Heart left ventricle (tissue), 13 donors: ENCODE data around the gene ZNF18.

Experiments used
- POLR2A ChIP-seq, 2 donors: fragments of 450-650 bp; IDR thresholded peaks; one replicate each; pipeline ENCODE4 v1.6.1; 2017; ENCODE audit warnings: antibody characterized with exemption in 2 of 2, mild to moderate bottlenecking in 2 of 2, moderate library complexity in 2 of 2
- TF ChIP-seq, protein P1 (sequence below), 12 donors: fragments of 200-600 bp; sonication (generic) in 4 of 12; IDR thresholded peaks; one replicate each; pipeline versions ENCODE4 v1.5.0 to v1.8.0; 2018 to 2022; ENCODE audit warnings: antibody characterized with exemption in 12 of 12, mild to moderate bottlenecking in 5 of 12
- donor health status: ischemic (EF 13 %, LVEDD 7.1; RV severe dilation, severe dysfunction).
- donor health status: DM: no; HTN: yes; CAD: no.
- donor health status: DM: no; HTN: no; CAD: no.
- donor health status: ischemic (EF 25% LVEDD 6.9; RV normal size, moderate dysfunction).
- donor health status: ischemic (EF 25% LVEDD 5.7; RV mildly dilated, moderate dysfunction).
- donor health status: ischemic (EF 35%, LVEDD 5.7; RV mildly dilated, moderate dysfunction).
- donor health status: nonischemic (EF 11% LVEDD 7.7; RV severe dilation, severe dysfunction).
- donor health status: DM: yes; HTN: yes; CAD: no.
- donor health status: PGD.
- donor health status: ischemic (EF 29% LVEDD 5.4; RV normal size, mild dysfunction).
- donor health status: nonischemic (EF 23%, LVEDD 6.1; RV moderate dilation, normal function).

DNA sequence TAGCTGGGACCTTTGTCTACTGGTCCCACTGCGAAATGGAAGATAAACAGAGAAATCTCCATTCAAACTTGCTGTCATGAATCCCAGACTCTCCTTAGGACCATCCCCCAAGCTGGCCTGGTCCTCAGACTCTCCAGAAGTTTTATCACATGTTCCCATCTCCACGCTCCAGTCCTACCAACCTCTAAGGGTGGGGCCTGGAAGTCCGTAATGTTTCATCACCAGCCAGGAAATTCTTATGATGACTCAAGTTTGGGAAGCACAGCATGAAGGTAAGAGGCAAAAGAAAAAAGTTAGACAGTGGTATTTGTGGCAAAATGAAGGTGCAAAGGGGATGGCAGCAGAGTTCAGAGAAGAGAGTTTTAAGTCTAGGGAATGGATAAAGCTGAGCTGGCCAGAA is 52.7 kb downstream of the ZNF18 start:
- TF ChIP-seq, protein P1, sequence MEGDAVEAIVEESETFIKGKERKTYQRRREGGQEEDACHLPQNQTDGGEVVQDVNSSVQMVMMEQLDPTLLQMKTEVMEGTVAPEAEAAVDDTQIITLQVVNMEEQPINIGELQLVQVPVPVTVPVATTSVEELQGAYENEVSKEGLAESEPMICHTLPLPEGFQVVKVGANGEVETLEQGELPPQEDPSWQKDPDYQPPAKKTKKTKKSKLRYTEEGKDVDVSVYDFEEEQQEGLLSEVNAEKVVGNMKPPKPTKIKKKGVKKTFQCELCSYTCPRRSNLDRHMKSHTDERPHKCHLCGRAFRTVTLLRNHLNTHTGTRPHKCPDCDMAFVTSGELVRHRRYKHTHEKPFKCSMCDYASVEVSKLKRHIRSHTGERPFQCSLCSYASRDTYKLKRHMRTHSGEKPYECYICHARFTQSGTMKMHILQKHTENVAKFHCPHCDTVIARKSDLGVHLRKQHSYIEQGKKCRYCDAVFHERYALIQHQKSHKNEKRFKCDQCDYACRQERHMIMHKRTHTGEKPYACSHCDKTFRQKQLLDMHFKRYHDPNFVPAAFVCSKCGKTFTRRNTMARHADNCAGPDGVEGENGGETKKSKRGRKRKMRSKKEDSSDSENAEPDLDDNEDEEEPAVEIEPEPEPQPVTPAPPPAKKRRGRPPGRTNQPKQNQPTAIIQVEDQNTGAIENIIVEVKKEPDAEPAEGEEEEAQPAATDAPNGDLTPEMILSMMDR (IDR thresholded peaks at IDR 0.05) = no peak
- TF ChIP-seq POLR2A (IDR thresholded peaks at IDR 0.05) = no peak
